ENCODE measurements around the gene S1PR3.
A peak's percentile ranks its signal among the peaks of the same experiment; 100 is the strongest.

S1PR3 gene

DNA sequence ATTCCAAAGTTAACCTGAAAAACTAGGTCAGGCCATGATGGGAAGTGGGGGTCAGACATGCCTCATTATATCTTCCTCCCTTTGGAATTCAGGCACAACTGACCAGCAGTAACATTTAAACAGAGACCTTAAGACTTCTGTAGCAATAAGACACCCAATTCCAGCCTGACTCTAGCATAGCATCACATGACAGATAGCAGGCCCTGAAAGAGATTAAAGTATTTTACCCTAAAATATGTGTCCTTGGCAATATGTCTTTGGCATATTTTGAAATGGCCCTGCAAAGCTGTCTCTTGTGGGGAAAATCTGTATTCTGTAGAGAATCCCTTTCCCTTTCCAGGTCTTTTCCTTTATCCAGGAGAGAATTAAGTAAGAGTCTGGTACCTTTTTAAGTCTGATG lies 34.3 kb downstream of the S1PR3 start:
- no peak overlapping the region for H2AFZ ChIP-seq (ENCODE audit: insufficient read depth, low read length, poor library complexity)
- no peak overlapping the region for H3K14ac ChIP-seq (ENCODE audit: low read length)
- no peaks in the 10 kb centered on the region for H3K36me3 ChIP-seq (ENCODE audit: control insufficient read depth in 1 of 2, insufficient read depth in 2 of 2, low read length in 2 of 2)
- peaks cover 2% of the 10 kb centered on the region for H3K9me3 ChIP-seq (ENCODE audit: insufficient read depth, low read depth, low read length)
- peaks cover 14 to 21% of the 10 kb centered on the region in 2 experiments for H3K4me1 ChIP-seq (ENCODE audit: control insufficient read depth in 1 of 2, insufficient read depth in 2 of 2, low read length in 2 of 2)
- H3K4me3 ChIP-seq (ENCODE audit: low read depth, low read length), result no peak overlapping the region
- H3K18ac ChIP-seq (ENCODE audit: low read length), result no peak overlapping the region
- no peak overlapping the region for H3K9ac ChIP-seq (ENCODE audit: low read length)
- no peak overlapping the region for H4K8ac ChIP-seq (ENCODE audit: low read depth, low read length)
- H2BK5ac ChIP-seq (ENCODE audit: low read depth, low read length, poor library complexity), result no peak overlapping the region
- no peaks in the 10 kb centered on the region for H3K79me2 ChIP-seq (ENCODE audit: control insufficient read depth, insufficient read depth, low read length, poor library complexity)
- no peak overlapping the region for H2BK12ac ChIP-seq (ENCODE audit: low read length)
- DNase-seq, result no peak
- no peak overlapping the region for H3K27ac ChIP-seq (ENCODE audit: low read depth, low read length)
- H3K4me2 ChIP-seq (ENCODE audit: low read length), result no peak overlapping the region
- no peak overlapping the region for H4K91ac ChIP-seq (ENCODE audit: low read depth, low read length)
- no peaks in the 10 kb centered on the region for H3K27me3 ChIP-seq (ENCODE audit: insufficient read depth, low read length)
- peaks cover 10% of the 10 kb centered on the region for H3K79me1 ChIP-seq (ENCODE audit: low read length)
- no peak overlapping the region for H2AK5ac ChIP-seq (ENCODE audit: low read length)
- no peak overlapping the region for H2BK120ac ChIP-seq (ENCODE audit: insufficient read depth, low read length, poor library complexity)
- H3K4ac ChIP-seq (ENCODE audit: low read depth, low read length), result no peak overlapping the region
- H4K12ac ChIP-seq (ENCODE audit: low read depth, low read length), result no peak overlapping the region
- no peak overlapping the region for H3K23ac ChIP-seq (ENCODE audit: low read length)

DNA sequence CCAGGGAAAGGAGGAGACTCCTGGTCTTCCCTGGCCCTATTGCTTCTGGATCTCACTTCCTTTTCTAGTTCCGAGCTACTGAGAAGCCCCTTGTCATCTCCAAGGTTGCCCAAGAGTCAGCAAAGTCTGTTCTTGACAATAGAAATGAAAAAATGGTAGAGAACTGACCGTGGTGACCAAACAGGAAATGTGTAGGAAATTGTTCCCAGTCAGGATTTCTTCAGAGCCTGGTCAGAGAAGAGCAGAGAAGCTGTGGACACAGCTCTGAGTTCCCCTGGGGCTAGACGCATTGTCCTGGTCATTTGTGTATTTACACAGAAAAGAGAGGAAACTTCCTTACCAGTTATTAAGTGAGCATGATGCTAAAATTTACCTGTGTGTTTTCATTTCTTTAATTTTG lies 35.6 kb downstream of the S1PR3 start:
- H3K79me2 ChIP-seq (ENCODE audit: control insufficient read depth, insufficient read depth, low read length, poor library complexity), result no peaks in the 10 kb centered on the region
- no peak overlapping the region for H3K9ac ChIP-seq (ENCODE audit: low read length)
- no peak overlapping the region for H2AK5ac ChIP-seq (ENCODE audit: low read length)
- no peak overlapping the region for H4K12ac ChIP-seq (ENCODE audit: low read depth, low read length)
- H3K18ac ChIP-seq (ENCODE audit: low read length), result no peak overlapping the region
- H3K4me2 ChIP-seq (ENCODE audit: low read length), result no peak overlapping the region
- no peak overlapping the region for H3K4me3 ChIP-seq (ENCODE audit: low read depth, low read length)
- no peak overlapping the region for H3K4ac ChIP-seq (ENCODE audit: low read depth, low read length)
- no peak overlapping the region for H3K23ac ChIP-seq (ENCODE audit: low read length)
- H3K14ac ChIP-seq (ENCODE audit: low read length), result no peak overlapping the region
- H3K79me1 ChIP-seq (ENCODE audit: low read length), result peaks cover 3% of the 10 kb centered on the region
- H4K91ac ChIP-seq (ENCODE audit: low read depth, low read length), result no peak overlapping the region
- H3K4me1 ChIP-seq (ENCODE audit: control insufficient read depth in 1 of 2, insufficient read depth in 2 of 2, low read length in 2 of 2), result peaks cover 7 to 13% of the 10 kb centered on the region in 2 experiments
- no peak overlapping the region for H2AFZ ChIP-seq (ENCODE audit: insufficient read depth, low read length, poor library complexity)
- H2BK5ac ChIP-seq (ENCODE audit: low read depth, low read length, poor library complexity), result no peak overlapping the region
- H3K36me3 ChIP-seq (ENCODE audit: control insufficient read depth in 1 of 2, insufficient read depth in 2 of 2, low read length in 2 of 2), result no peaks in the 10 kb centered on the region
- peaks cover 2% of the 10 kb centered on the region for H3K9me3 ChIP-seq (ENCODE audit: insufficient read depth, low read depth, low read length)
- WGBS (ENCODE audit: extremely low coverage, insufficient coverage, insufficient read length), result no CpG with 5 or more reads among the region's 3 CpGs
- H3K27me3 ChIP-seq (ENCODE audit: insufficient read depth, low read length), result no peaks in the 10 kb centered on the region
- H2BK12ac ChIP-seq (ENCODE audit: low read length), result peak overlapping the region; percentile 10
- peak in 1 of 2 donors; percentile 8 for DNase-seq
- H2BK120ac ChIP-seq (ENCODE audit: insufficient read depth, low read length, poor library complexity), result no peak overlapping the region
- H4K8ac ChIP-seq (ENCODE audit: low read depth, low read length), result no peak overlapping the region
- no peak overlapping the region for H3K27ac ChIP-seq (ENCODE audit: low read depth, low read length)

DNA sequence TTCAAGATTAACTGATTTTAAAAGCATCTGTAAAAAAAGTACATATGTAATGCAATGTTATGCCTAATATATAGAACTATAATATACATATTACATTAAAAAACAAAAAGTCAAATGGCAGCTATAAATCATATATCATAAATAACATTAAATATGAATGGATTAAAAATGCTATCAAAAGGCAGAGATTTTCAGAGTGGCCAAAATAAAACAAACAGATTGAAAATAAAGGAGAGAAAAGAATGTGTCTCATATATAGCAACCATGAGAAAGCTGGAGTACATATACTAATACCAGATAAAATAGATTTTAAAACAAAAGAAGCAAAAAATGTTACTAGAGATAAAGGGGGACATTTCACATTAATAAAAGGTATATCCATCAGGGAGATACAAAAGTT lies 38.5 kb downstream of the S1PR3 start:
- Histone ChIP-seq H3K79me1 (ENCODE audit: low read length) (peaks cover 2% of the 10 kb centered on the region), H3K4me1 (ENCODE audit: control insufficient read depth in 1 of 2, insufficient read depth in 2 of 2, low read length in 2 of 2) (peaks cover 3% of the 10 kb centered on the region in 2 experiments), H3K36me3 (ENCODE audit: control insufficient read depth in 1 of 2, insufficient read depth in 2 of 2, low read length in 2 of 2) (no peaks in the 10 kb centered on the region), H3K27ac (ENCODE audit: low read depth, low read length) (no peak overlapping the region), H3K79me2 (ENCODE audit: control insufficient read depth, insufficient read depth, low read length, poor library complexity) (no peaks in the 10 kb centered on the region), H4K8ac (ENCODE audit: low read depth, low read length) (no peak overlapping the region), H2BK5ac (ENCODE audit: low read depth, low read length, poor library complexity) (no peak overlapping the region), H2AK5ac (ENCODE audit: low read length) (no peak overlapping the region), H3K9ac (ENCODE audit: low read length) (no peak overlapping the region), H3K4me3 (ENCODE audit: low read depth, low read length) (no peak overlapping the region), H3K4me2 (ENCODE audit: low read length) (no peak overlapping the region), H4K12ac (ENCODE audit: low read depth, low read length) (no peak overlapping the region), H2AFZ (ENCODE audit: insufficient read depth, low read length, poor library complexity) (no peak overlapping the region), H3K27me3 (ENCODE audit: insufficient read depth, low read length) (no peaks in the 10 kb centered on the region), H3K9me3 (ENCODE audit: insufficient read depth, low read depth, low read length) (peaks cover 2% of the 10 kb centered on the region), H3K4ac (ENCODE audit: low read depth, low read length) (no peak overlapping the region), H4K91ac (ENCODE audit: low read depth, low read length) (no peak overlapping the region), H3K14ac (ENCODE audit: low read length) (no peak overlapping the region), H2BK12ac (ENCODE audit: low read length) (no peak overlapping the region), H3K18ac (ENCODE audit: low read length) (no peak overlapping the region), H2BK120ac (ENCODE audit: insufficient read depth, low read length, poor library complexity) (no peak overlapping the region), H3K23ac (ENCODE audit: low read length) (no peak overlapping the region)
- no peak for DNase-seq

DNA sequence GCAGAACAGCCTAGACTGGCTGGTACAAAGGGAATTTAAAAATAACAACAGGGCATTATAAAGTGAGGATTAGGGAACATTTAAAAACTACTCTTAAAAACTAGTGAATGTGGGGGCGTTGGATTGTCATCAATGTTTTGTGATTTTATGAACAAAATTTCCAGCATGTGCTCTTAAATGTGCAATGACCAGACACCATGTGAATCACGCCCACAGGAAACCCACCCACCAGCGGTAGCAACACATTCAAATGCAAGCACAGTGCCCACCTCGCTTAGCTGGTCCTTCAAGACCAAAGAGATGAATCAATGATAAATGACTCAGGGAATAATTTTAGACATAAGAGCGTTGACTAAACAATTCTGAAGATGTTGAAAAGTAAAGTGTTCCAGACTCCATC lies 40.9 kb downstream of the S1PR3 start:
- Histone ChIP-seq H2AK5ac (ENCODE audit: low read length) (no peak overlapping the region), H3K23ac (ENCODE audit: low read length) (no peak overlapping the region), H2BK12ac (ENCODE audit: low read length) (no peak overlapping the region), H3K18ac (ENCODE audit: low read length) (no peak overlapping the region), H2BK5ac (ENCODE audit: low read depth, low read length, poor library complexity) (no peak overlapping the region), H3K27ac (ENCODE audit: low read depth, low read length) (no peak overlapping the region), H3K4me2 (ENCODE audit: low read length) (no peak overlapping the region), H3K79me2 (ENCODE audit: control insufficient read depth, insufficient read depth, low read length, poor library complexity) (no peaks in the 10 kb centered on the region), H2AFZ (ENCODE audit: insufficient read depth, low read length, poor library complexity) (no peak overlapping the region), H3K36me3 (ENCODE audit: control insufficient read depth in 1 of 2, insufficient read depth in 2 of 2, low read length in 2 of 2) (no peaks in the 10 kb centered on the region), H3K79me1 (ENCODE audit: low read length) (no peaks in the 10 kb centered on the region), H4K91ac (ENCODE audit: low read depth, low read length) (no peak overlapping the region), H3K4me3 (ENCODE audit: low read depth, low read length) (no peak overlapping the region), H3K4me1 (ENCODE audit: control insufficient read depth in 1 of 2, insufficient read depth in 2 of 2, low read length in 2 of 2) (no peaks in the 10 kb centered on the region), H3K27me3 (ENCODE audit: insufficient read depth, low read length) (no peaks in the 10 kb centered on the region), H3K9me3 (ENCODE audit: insufficient read depth, low read depth, low read length) (no peaks in the 10 kb centered on the region), H2BK120ac (ENCODE audit: insufficient read depth, low read length, poor library complexity) (no peak overlapping the region), H3K4ac (ENCODE audit: low read depth, low read length) (no peak overlapping the region), H4K8ac (ENCODE audit: low read depth, low read length) (no peak overlapping the region), H4K12ac (ENCODE audit: low read depth, low read length) (no peak overlapping the region), H3K14ac (ENCODE audit: low read length) (no peak overlapping the region), H3K9ac (ENCODE audit: low read length) (no peak overlapping the region)
- WGBS (ENCODE audit: extremely low coverage, insufficient coverage, insufficient read length), result no CpG with 5 or more reads among the region's 5 CpGs
- DNase-seq, result no peak

DNA sequence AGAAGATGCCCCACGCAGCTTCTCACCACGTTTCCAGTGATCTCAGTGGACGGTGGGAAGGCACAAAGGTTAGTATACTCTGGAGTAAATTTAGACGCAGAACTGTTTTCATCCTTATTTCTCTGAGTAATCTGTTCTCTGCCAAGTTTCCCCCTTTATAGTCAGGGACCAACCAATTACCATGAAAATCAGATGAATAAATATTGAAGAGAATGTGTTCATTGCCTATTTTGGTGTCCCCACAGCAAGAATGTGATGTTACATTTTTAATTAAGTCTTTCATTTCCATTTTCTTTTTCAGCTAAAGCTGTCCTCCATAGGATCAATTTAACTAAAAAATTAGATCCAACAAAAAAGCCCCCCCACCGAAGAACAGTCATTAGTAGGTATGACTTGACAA lies 41.4 kb downstream of the S1PR3 start:
- H3K27me3 ChIP-seq (ENCODE audit: insufficient read depth, low read length), result no peaks in the 10 kb centered on the region
- no peak overlapping the region for H2BK12ac ChIP-seq (ENCODE audit: low read length)
- H3K14ac ChIP-seq (ENCODE audit: low read length), result no peak overlapping the region
- H3K9me3 ChIP-seq (ENCODE audit: insufficient read depth, low read depth, low read length), result no peaks in the 10 kb centered on the region
- no peaks in the 10 kb centered on the region for H3K79me2 ChIP-seq (ENCODE audit: control insufficient read depth, insufficient read depth, low read length, poor library complexity)
- H3K36me3 ChIP-seq (ENCODE audit: control insufficient read depth in 1 of 2, insufficient read depth in 2 of 2, low read length in 2 of 2), result no peaks in the 10 kb centered on the region
- no peak overlapping the region for H4K12ac ChIP-seq (ENCODE audit: low read depth, low read length)
- no CpG with 5 or more reads among the region's 5 CpGs for WGBS (ENCODE audit: extremely low coverage, insufficient coverage, insufficient read length)
- no peak overlapping the region for H3K18ac ChIP-seq (ENCODE audit: low read length)
- no peak overlapping the region for H2BK120ac ChIP-seq (ENCODE audit: insufficient read depth, low read length, poor library complexity)
- H2BK5ac ChIP-seq (ENCODE audit: low read depth, low read length, poor library complexity), result no peak overlapping the region
- no peak overlapping the region for H3K4ac ChIP-seq (ENCODE audit: low read depth, low read length)
- no peak for DNase-seq
- no peak overlapping the region for H3K27ac ChIP-seq (ENCODE audit: low read depth, low read length)
- H2AFZ ChIP-seq (ENCODE audit: insufficient read depth, low read length, poor library complexity), result no peak overlapping the region
- H3K4me1 ChIP-seq (ENCODE audit: control insufficient read depth in 1 of 2, insufficient read depth in 2 of 2, low read length in 2 of 2), result no peaks in the 10 kb centered on the region
- no peak overlapping the region for H3K4me3 ChIP-seq (ENCODE audit: low read depth, low read length)
- no peak overlapping the region for H2AK5ac ChIP-seq (ENCODE audit: low read length)
- no peak overlapping the region for H3K4me2 ChIP-seq (ENCODE audit: low read length)
- no peaks in the 10 kb centered on the region for H3K79me1 ChIP-seq (ENCODE audit: low read length)
- H4K91ac ChIP-seq (ENCODE audit: low read depth, low read length), result no peak overlapping the region
- H4K8ac ChIP-seq (ENCODE audit: low read depth, low read length), result no peak overlapping the region
- no peak overlapping the region for H3K9ac ChIP-seq (ENCODE audit: low read length)
- no peak overlapping the region for H3K23ac ChIP-seq (ENCODE audit: low read length)

Data from trophoblast cell (in vitro differentiated cells and primary cell).